Ectodermal cell (in vitro differentiated cells): Measurements from ENCODE around the gene CHST3.

Source experiments
- H3K27ac ChIP-seq: 2 replicates; pipeline ENCODE4 v1.7.0; 2013; ENCODE audit warnings: mild to moderate bottlenecking, low read depth, low read length; ENCODE audit not compliant: insufficient read depth, poor library complexity, severe bottlenecking
- H3K27me3 ChIP-seq: 2 replicates; pipeline ENCODE4 v1.7.0; 2013; ENCODE audit warnings: mild to moderate bottlenecking, low read length; ENCODE audit not compliant: insufficient read depth, control insufficient read depth, poor library complexity, severe bottlenecking
- H3K36me3 ChIP-seq: one replicate; pipeline ENCODE4 v1.7.0; 2013; ENCODE audit warnings: low read length; ENCODE audit not compliant: control insufficient read depth, insufficient read depth
- H3K4me1 ChIP-seq: one replicate; pipeline ENCODE4 v1.7.0; 2013; ENCODE audit warnings: low read length; ENCODE audit not compliant: control insufficient read depth, insufficient read depth
- H3K4me3 ChIP-seq: 2 replicates; pipeline ENCODE4 v1.7.0; 2013; ENCODE audit warnings: low read depth, low read length, control low read depth; ENCODE audit not compliant: insufficient read depth
- H3K9me3 ChIP-seq: 2 replicates; pipeline ENCODE4 v1.7.0; 2013; ENCODE audit warnings: mild to moderate bottlenecking, low read length, moderate library complexity; ENCODE audit not compliant: control insufficient read depth
- WGBS, 2 experiments: methylation state at CpG; one replicate each; pipeline ENCODE4 v1.1.7; 2013; ENCODE audit warnings: missing lambda C conversion rate in 2 of 2; 5-methylcytosine and 5-hydroxymethylcytosine counted together

Gene CHST3

DNA sequence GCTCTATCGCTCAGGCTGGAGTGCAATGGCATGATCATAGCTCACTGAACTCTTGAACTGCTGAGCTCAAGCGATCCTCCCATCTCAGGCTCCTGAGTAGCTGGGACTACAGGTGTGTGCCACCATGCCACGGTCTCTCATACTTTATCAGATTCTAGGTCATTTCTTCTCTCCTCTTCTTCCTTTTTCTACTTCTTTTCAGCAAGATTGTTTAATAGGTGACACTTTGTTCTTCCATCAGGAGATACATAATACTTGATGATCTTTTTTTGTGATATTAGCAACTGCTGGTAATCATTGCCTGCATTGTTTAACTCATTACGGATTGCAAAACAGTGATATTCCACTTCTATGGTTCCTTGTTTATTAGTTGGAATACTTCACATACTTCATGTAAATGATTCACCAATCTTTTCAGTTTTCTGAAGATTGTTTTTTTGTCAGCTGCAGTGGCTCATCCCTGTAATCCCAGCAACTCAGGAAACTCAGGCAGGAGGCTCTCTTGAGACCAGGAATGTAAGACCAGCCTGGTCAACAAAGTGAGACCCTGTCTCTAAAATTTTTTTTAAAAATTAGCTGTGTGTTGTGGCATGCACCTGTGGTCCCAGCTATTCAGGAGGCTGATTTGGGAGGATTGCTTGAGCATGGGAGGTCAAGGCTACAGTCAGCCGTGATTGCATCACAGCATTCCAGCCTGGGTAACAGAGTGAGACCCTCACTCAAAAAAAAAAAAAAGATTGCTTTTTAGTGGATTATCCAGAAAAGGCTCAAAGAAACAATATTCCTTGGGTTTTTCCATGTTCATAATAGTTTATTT is 36.2 kb upstream of the CHST3 start:
- Histone ChIP-seq H3K9me3 (no peaks in the 10 kb centered on the region), H3K4me3 (no peak overlapping the region), H3K4me1 (no peaks in the 10 kb centered on the region), H3K27me3 (no peaks in the 10 kb centered on the region), H3K27ac (no peak overlapping the region), H3K36me3 (no peaks in the 10 kb centered on the region)
- WGBS, 2 experiments = 93 to 95% methylated on average over 5 of the region's 5 CpGs

DNA sequence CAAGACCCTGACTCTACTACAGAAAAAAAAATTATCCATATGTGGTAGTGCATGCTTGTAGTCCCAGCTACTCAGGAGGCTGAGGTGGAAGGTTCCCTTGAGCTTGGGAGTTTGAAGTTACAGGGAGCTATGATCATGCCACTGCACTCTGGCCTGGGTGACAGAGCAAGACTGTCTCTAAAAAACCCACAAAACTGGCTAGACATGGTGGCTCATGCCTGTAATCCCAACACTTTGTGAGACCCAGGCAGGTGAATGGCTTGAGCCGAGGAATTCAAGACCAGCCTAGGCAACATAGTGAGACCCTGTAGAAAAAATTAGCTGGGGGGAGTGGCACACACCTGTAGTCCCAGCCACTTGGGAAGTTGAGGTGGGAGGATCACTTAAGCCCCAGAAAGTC is 32.9 kb upstream of the CHST3 start:
- Histone ChIP-seq H3K4me1 (no peaks in the 10 kb centered on the region), H3K9me3 (no peaks in the 10 kb centered on the region)

DNA sequence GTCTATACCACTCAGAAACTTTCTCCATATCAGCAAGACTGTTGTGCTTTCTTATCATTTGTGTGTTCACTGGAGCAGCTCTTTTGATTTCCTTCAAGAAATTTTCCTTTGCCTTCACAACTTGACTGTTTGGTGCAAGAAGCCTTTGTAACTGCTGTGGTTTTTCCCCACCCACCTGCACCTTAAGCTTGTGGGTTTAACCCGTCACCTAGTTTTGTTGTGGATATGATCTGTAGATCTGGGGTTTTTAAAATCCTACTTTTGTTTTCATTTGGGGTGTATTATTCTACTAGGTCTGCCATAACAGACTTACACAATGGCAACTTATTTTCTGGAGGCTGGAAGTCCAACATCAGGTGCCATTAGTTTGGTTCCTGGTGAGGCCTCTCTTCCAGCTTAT is 30.5 kb upstream of the CHST3 start:
- Histone ChIP-seq H3K9me3 (no peaks in the 10 kb centered on the region), H3K4me1 (no peaks in the 10 kb centered on the region), H3K36me3 (no peaks in the 10 kb centered on the region), H3K4me3 (no peak overlapping the region), H3K27me3 (no peaks in the 10 kb centered on the region), H3K27ac (no peak overlapping the region)
- WGBS, 2 experiments = 86% methylated on average over 1 of the region's 1 CpG; no CpG with 5 or more reads in 1 of the 2 experiments

More for the DNA sequence above, 32.9 kb upstream of the CHST3 start:
- no peak overlapping the region for H3K4me3 ChIP-seq
- H3K36me3 ChIP-seq = no peaks in the 10 kb centered on the region
- H3K27me3 ChIP-seq = no peaks in the 10 kb centered on the region
- 93 to 95% methylated on average over 1 of the region's 1 CpG for WGBS, 2 experiments
- no peak overlapping the region for H3K27ac ChIP-seq

DNA sequence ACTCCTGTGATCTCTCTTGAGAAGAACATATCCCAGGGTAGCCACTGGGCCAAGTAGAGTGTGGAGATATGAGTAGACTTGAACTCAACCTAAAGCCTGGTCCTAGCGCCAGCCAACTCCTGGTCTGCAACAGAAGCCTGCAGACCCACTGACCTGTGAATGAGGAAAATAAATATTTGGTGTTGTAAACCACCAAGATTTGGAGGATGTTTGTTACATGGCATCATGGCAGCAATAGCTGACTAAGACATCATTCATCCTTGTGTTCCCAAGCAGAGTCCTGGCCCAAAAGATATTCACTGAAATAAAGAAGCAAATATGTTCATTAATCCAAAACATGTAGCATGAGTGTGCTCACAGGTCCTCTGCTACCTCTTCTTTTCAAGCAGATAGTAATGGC is 26.0 kb upstream of the CHST3 start:
- no peaks in the 10 kb centered on the region for H3K4me1 ChIP-seq
- WGBS, 2 experiments = 94 to 98% methylated on average over 1 of the region's 1 CpG
- no peak overlapping the region for H3K4me3 ChIP-seq
- H3K27ac ChIP-seq = no peak overlapping the region
- H3K9me3 ChIP-seq = no peaks in the 10 kb centered on the region
- H3K36me3 ChIP-seq = no peaks in the 10 kb centered on the region
- no peaks in the 10 kb centered on the region for H3K27me3 ChIP-seq

DNA sequence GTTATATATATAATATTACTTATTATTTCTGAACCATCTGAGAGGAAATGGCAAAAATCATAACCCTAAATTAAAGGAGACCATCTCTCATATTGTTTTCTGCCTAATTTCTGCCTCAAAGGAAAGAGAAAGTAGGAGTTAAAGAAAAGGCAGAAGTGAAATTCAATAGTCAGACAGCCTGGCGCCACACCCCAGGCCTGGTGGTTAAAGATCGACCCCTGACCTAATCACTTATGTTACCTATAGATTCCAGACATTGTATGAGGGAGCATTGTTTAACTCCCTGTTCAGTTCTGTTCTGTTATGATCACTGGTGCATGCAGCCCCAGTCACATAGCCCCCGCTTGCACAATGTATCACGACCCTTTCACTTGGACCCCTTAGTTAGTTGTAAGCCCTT is 24.9 kb upstream of the CHST3 start:
- Histone ChIP-seq H3K9me3 (no peaks in the 10 kb centered on the region), H3K27ac (no peak overlapping the region), H3K27me3 (no peaks in the 10 kb centered on the region), H3K4me1 (no peaks in the 10 kb centered on the region), H3K4me3 (no peak overlapping the region), H3K36me3 (no peaks in the 10 kb centered on the region)
- WGBS, 2 experiments = 93 to 98% methylated on average over 4 of the region's 4 CpGs

DNA sequence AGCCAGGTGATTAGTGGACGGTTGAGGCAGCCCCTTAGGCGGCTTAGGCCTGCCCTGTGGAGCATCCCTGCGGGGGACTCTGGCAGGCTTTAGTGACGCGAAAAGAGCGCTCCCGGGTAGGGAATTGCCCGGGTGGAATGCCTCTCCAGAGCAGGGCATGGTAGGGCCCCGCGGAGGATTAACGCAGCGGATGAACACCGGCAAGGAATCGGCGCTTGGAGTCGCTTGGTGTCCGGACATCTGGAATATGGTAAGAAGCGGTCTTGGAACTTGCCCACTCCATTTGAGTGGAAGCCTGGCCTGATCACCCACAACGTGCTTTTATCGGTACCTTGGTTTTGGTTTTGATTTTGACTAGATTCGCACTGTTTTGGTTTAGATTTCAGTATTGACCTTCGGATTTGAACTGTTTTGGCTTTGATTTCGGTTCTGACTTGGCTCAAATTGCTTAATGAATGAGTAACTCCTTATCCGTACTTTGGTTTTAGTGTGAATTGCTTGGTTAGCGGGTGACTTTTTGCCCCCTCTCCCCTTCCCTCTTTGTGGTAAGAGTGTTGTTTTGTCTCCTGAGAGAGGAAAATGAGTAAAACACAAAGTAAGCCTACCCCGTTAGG is 24.2 kb upstream of the CHST3 start:
- H3K9me3 ChIP-seq = no peaks in the 10 kb centered on the region
- no peak overlapping the region for H3K27ac ChIP-seq
- H3K36me3 ChIP-seq = no peaks in the 10 kb centered on the region
- no peak overlapping the region for H3K4me3 ChIP-seq
- WGBS, 2 experiments = 93% methylated on average over 26 of the region's 26 CpGs
- H3K4me1 ChIP-seq = no peaks in the 10 kb centered on the region
- H3K27me3 ChIP-seq = no peaks in the 10 kb centered on the region

DNA sequence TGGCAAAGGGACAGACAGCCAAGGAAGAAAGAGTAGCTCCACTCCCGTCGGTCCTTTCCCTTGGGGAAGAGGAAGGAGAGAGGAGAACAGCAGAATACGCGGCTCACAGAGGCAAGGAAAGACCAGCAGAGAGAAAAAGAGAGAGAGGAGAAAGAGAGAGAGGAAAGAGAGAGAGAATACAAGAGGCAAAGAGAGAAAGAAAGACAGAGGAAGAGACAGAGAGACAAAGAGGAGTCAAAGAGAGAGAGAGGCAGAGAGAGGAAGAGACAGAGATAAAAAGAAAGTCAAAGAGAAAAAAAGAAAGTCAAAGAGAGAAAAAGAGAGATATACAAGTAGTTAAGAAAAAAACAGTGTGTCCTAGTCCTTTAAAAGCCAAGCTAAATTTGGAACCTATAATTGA is 23.4 kb upstream of the CHST3 start:
- no peaks in the 10 kb centered on the region for H3K36me3 ChIP-seq
- H3K9me3 ChIP-seq = no peaks in the 10 kb centered on the region
- WGBS, 2 experiments = 93 to 95% methylated on average over 4 of the region's 4 CpGs
- no peaks in the 10 kb centered on the region for H3K4me1 ChIP-seq
- H3K27me3 ChIP-seq = no peaks in the 10 kb centered on the region
- H3K27ac ChIP-seq = no peak overlapping the region
- no peak overlapping the region for H3K4me3 ChIP-seq

DNA sequence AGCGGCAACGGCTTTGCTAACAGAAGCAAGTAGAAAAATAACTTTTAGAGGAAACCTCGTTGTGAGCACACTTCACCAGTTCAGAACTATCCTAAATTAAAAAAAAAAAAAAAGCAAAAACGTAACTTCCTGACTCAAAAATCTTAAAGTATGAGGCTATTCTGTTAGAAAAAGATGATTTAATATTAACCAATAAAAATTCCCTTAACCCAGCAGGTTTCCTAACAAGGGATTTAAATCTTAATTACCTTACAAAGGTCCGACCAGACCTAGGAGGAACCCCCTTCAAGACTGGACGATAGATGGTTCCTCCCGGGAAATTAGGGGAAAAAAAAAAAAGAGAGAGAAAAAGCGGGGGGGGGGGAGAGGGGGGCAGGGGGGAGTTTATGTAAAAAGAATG is 22.9 kb upstream of the CHST3 start:
- no peaks in the 10 kb centered on the region for H3K9me3 ChIP-seq
- WGBS, 2 experiments = 84 to 89% methylated on average over 3 to 6 of the region's 8 CpGs

DNA sequence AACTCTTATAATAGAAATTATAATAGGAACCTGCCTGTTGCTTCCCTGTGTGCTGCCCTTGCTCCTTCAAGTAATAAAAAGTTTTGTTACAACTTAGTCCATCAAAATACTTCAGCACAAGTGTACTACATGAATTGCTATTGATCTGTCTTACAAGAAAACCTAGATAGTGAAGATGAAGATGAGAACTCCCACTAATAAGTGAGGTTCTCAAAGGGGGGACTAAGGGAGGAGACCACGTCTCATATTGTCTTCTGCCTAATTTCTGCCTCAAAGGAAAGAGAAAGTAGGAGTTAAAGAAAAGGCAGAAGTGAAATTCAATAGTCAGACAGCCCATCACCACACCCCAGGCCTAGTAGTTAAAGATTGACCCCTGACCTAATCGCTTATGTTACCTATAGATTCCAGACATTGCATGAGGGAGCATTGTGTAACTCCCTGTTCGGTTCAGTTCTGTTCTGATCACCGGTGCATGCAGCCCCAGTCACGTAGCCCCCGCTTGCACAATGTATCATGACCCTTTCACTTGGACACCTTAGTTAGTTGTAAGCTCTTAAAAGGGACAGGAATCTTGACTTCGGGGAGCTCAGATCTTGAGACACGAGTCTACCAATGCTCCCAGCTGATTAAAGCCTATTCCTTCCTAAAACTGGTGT is 18.2 kb upstream of the CHST3 start:
- WGBS, 2 experiments = 92 to 95% methylated on average over 8 of the region's 8 CpGs
- H3K9me3 ChIP-seq = no peaks in the 10 kb centered on the region

More for the DNA sequence above, 22.9 kb upstream of the CHST3 start:
- no peak overlapping the region for H3K4me3 ChIP-seq
- H3K27me3 ChIP-seq = no peaks in the 10 kb centered on the region
- H3K4me1 ChIP-seq = no peaks in the 10 kb centered on the region
- H3K27ac ChIP-seq = no peak overlapping the region
- H3K36me3 ChIP-seq = no peaks in the 10 kb centered on the region

DNA sequence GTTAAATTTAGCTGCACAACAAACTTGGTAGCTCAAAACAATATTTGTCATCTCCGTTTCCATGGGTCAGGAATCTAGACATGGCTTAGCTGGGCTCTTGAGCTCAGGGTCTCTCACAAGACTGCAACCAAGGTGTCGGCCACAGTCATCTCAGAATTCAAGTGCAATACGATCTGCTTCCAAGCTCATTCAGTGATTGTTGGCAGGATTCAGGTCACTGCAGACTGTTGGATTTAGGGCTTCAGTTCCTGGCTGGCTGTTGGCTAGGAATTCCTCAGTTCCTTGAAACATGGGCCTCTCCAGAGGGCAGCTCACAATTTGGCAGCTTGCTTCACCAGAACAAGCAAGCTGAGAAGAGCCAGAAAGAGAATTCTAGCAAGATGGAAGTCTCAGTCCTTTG is 17.5 kb upstream of the CHST3 start:
- Histone ChIP-seq H3K4me3 (no peak overlapping the region), H3K36me3 (no peaks in the 10 kb centered on the region), H3K27ac (no peak overlapping the region), H3K4me1 (no peaks in the 10 kb centered on the region), H3K9me3 (no peaks in the 10 kb centered on the region), H3K27me3 (no peaks in the 10 kb centered on the region)
- 91 to 92% methylated on average over 3 of the region's 3 CpGs for WGBS, 2 experiments

More for the DNA sequence above, 18.2 kb upstream of the CHST3 start:
- Histone ChIP-seq H3K27ac (no peak overlapping the region), H3K27me3 (no peaks in the 10 kb centered on the region), H3K36me3 (no peaks in the 10 kb centered on the region), H3K4me1 (no peaks in the 10 kb centered on the region), H3K4me3 (no peak overlapping the region)
